Measurements from ENCODE around the gene PTH2.
A peak's percentile ranks its signal among the peaks of the same experiment; 100 is the strongest.

DNA sequence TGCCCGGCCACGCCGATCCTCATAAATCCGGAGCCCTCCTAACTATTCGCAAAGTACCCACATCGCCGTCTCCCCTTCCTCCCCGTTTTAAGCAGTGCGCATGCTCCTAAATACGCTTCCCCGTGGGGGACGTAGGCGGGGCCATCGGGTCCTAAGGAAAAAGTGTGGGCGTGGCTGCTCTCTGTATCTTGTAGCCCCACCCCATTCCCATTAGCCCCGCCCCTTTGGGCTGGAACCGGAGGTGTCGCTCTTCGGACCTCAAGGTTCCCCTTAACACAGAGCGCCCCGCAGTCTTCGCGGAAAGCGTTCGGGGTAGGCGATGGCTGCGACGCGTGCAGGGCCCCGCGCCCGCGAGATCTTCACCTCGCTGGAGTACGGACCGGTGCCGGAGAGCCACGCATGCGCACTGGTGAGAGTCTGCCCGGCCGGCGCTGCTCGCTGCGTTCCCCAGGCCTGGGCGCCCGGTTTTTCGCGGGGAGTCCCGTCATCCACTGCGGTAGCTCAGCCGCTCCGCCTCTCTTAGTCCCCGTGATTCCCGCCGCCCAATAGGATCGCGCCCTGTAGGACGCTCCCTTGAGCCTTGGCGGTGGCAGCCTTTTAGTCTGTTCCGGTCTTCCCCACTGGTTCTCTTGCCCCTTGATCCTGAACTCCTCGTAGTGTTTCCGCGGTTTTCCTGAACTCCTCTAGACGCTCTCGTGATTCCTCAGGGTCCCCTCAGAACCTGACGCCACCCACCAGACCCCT is 29.9 kb upstream of the PTH2 start, which contains the start of gene ALDH16A1:
- TF ChIP-seq CTCF (IDR thresholded peaks at IDR 0.05; ENCODE audit: poor library complexity, severe bottlenecking) (no peak), REST (IDR thresholded peaks at IDR 0.05; ENCODE audit: borderline replicate concordance) (peak; percentile 75), EZH2 (IDR thresholded peaks at IDR 0.05; ENCODE audit: borderline replicate concordance, insufficient read depth, low read length, poor library complexity, severe bottlenecking) (no peak), MXI1 (conservative IDR thresholded peaks at IDR 0.05; ENCODE audit: poor library complexity, severe bottlenecking) (peak; percentile 87), RAD21 (conservative IDR thresholded peaks at IDR 0.05) (no peak), POLR2AphosphoS5 (IDR thresholded peaks at IDR 0.05) (peak; percentile 99)

Data from neural cell (in vitro differentiated cells).